Natural killer cell (primary cell): Measurements from ENCODE around the gene SDC3. TPM values are rescaled to one million over a fixed set of nuclear protein-coding genes. Genes with fewer than 3 reads are reported as not detected.

Experiments used
- ATAC-seq, 3 donors: fragments of 150-1000 bp in 2 of 3; fragments of 200-7000 bp in 1 of 3; cut with Tn5 transposase; 1 replicate in 1 of 3; 2 replicates in 2 of 3; pipeline ENCODE4 v1.10.0; 2021; ENCODE audit warnings: mild to moderate bottlenecking in 2 of 3, moderate library complexity in 2 of 3
- DNase-seq, 2 donors: peaks; one replicate each; pipeline versions ENCODE4 v3.0.0 to v3.0.0-alpha.2; 2013 to 2021; ENCODE audit warnings: mixed read lengths in 1 of 2
- H3K27ac ChIP-seq: one replicate; pipeline ENCODE4 v1.5.1; 2013; ENCODE audit warnings: mild to moderate bottlenecking, low read length
- H3K27me3 ChIP-seq: one replicate; pipeline ENCODE4 v1.6.1; 2013; ENCODE audit warnings: low read length; ENCODE audit not compliant: control insufficient read depth, insufficient read depth
- H3K36me3 ChIP-seq: one replicate; pipeline ENCODE4 v1.6.1; 2013; ENCODE audit warnings: low read length; ENCODE audit not compliant: control insufficient read depth, insufficient read depth
- H3K4me1 ChIP-seq: one replicate; pipeline ENCODE4 v1.6.1; 2013; ENCODE audit warnings: low read length; ENCODE audit not compliant: control insufficient read depth, insufficient read depth
- H3K4me3 ChIP-seq: one replicate; pipeline ENCODE4 v1.5.1; 2013; ENCODE audit warnings: low read length
- H3K9me3 ChIP-seq: one replicate; pipeline ENCODE4 v1.6.1; 2013; ENCODE audit warnings: low read length; ENCODE audit not compliant: control insufficient read depth, insufficient read depth
- H3K27ac Mint-ChIP-seq, 2 donors: one replicate each; pipeline ENCODE4 v1.8.0; 2022; ENCODE audit warnings: mild to moderate bottlenecking in 2 of 2, mixed read lengths in 2 of 2, moderate library complexity in 1 of 2
- H3K27me3 Mint-ChIP-seq, 2 donors: one replicate each; pipeline ENCODE4 v1.8.0; 2022; ENCODE audit warnings: low read depth in 2 of 2, mixed read lengths in 2 of 2
- H3K36me3 Mint-ChIP-seq: one replicate; pipeline ENCODE4 v1.8.0; 2022; ENCODE audit warnings: mixed read lengths
- H3K4me1 Mint-ChIP-seq, 2 donors: one replicate each; pipeline ENCODE4 v1.8.0; 2022; ENCODE audit warnings: mixed read lengths in 2 of 2
- H3K4me3 Mint-ChIP-seq: one replicate; pipeline ENCODE4 v1.8.0; 2022; ENCODE audit warnings: mild to moderate bottlenecking, moderate library complexity, mixed read lengths
- H3K9me3 Mint-ChIP-seq, 2 donors: one replicate each; pipeline ENCODE4 v1.8.0; 2022; ENCODE audit warnings: mixed read lengths in 2 of 2
- CTCF ChIP-seq: fragments of 200-600 bp; IDR thresholded peaks from one replicate; pipeline ENCODE4 v1.8.0; 2022; ENCODE audit warnings: antibody characterized with exemption
- WGBS: methylation state at CpG from one replicate; pipeline ENCODE4 v1.1.7; 2013; ENCODE audit warnings: missing lambda C conversion rate; ENCODE audit not compliant: insufficient coverage; 5-methylcytosine and 5-hydroxymethylcytosine counted together
- intact Hi-C: fragments of 100-400 bp; cut with micrococcal nuclease; formaldehyde crosslinking; loops from one replicate; pipeline ENCODE4 v1.14.2; 2022
- total RNA-seq, 4 donors: library from RNA; stranded (reverse); fragments of 120-200 nt in 1 of 4; gene quantifications; one replicate each; pipeline versions ENCODE4 v1.2.3 to v1.2.4, GENCODE V29; 2013 to 2022

The SDC3 gene
- total RNA-seq, 3 donors from 2014 or later (not counting 1 experiment from before 2014, with no cell fraction given) = 0.33 to 0.63 TPM; not detected in 1

DNA sequence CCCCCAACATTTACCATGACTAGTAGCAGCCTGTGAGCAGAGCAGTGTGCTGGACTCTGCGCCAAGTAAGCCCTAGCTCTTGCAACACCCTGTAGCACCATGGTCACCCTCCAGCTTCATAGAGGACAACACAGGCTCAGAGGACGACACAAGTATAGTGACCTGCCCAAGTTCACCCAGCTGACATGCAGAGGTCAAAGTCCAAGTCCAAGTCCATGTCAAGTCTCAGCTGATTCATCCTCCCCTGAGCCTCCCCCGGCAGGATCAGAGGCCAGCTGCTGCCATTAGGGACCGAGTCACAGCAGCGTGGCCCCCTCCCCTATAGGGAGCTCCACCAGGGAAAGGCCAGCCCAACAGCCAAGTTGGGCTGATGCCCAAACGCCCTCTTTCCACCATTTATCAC, 15.9 kb downstream of the SDC3 start:
- Mint-ChIP-seq H3K9me3 (peaks cover 0 to 6% of the 10 kb centered on the region in 2 donors), H3K4me1 (peaks cover 0 to 10% of the 10 kb centered on the region in 2 donors), H3K27me3 (peaks cover 21 to 22% of the 10 kb centered on the region in 2 donors), H3K36me3 (no peaks in the 10 kb centered on the region), H3K27ac (no peak overlapping the region), H3K4me3 (no peak overlapping the region)
- Histone ChIP-seq H3K27me3 (peaks cover 7% of the 10 kb centered on the region), H3K4me3 (no peak overlapping the region), H3K36me3 (no peaks in the 10 kb centered on the region), H3K27ac (no peak overlapping the region), H3K4me1 (peaks cover 3% of the 10 kb centered on the region), H3K9me3 (no peaks in the 10 kb centered on the region)
- TF ChIP-seq CTCF = no peak
- intact Hi-C loops = no loop called here
- ATAC-seq (no peak), DNase-seq (no peak)
- WGBS = 94% methylated on average over 5 of the region's 6 CpGs

DNA sequence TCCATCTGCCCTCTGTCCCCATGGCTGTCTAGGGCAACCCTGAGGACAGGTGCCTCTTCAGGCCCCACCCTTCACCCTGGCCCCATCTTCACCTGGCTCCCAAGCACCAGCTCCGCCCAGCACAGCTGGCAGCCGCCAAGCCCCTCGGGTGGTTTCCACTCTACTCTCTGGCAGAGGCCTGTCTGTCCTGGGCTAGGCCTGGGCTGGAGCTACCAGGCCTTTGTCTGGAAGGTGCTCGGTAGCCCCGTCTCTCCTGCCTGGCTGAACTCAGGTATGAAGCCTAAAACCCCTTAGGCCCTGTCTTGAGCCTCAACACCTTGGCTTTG, 17.4 kb downstream of the SDC3 start:
- H3K9me3 Mint-ChIP-seq = peaks cover 0 to 6% of the 10 kb centered on the region in 2 donors
- no peak overlapping the region for H3K27ac Mint-ChIP-seq
- H3K36me3 ChIP-seq = no peaks in the 10 kb centered on the region
- no peaks in the 10 kb centered on the region for H3K36me3 Mint-ChIP-seq
- H3K27ac ChIP-seq = no peak overlapping the region
- DNase-seq = no peak
- no peak for TF ChIP-seq CTCF
- H3K4me1 Mint-ChIP-seq = peaks cover 0 to 10% of the 10 kb centered on the region in 2 donors
- H3K9me3 ChIP-seq = no peaks in the 10 kb centered on the region
- H3K4me3 ChIP-seq = no peak overlapping the region
- 89% methylated on average over 5 of the region's 5 CpGs for WGBS
- H3K27me3 Mint-ChIP-seq = peaks cover 23 to 26% of the 10 kb centered on the region in 2 donors
- intact Hi-C loops = no loop called here
- peaks cover 4% of the 10 kb centered on the region for H3K27me3 ChIP-seq
- H3K4me3 Mint-ChIP-seq = no peak overlapping the region
- H3K4me1 ChIP-seq = peaks cover 3% of the 10 kb centered on the region
- no peak for ATAC-seq

DNA sequence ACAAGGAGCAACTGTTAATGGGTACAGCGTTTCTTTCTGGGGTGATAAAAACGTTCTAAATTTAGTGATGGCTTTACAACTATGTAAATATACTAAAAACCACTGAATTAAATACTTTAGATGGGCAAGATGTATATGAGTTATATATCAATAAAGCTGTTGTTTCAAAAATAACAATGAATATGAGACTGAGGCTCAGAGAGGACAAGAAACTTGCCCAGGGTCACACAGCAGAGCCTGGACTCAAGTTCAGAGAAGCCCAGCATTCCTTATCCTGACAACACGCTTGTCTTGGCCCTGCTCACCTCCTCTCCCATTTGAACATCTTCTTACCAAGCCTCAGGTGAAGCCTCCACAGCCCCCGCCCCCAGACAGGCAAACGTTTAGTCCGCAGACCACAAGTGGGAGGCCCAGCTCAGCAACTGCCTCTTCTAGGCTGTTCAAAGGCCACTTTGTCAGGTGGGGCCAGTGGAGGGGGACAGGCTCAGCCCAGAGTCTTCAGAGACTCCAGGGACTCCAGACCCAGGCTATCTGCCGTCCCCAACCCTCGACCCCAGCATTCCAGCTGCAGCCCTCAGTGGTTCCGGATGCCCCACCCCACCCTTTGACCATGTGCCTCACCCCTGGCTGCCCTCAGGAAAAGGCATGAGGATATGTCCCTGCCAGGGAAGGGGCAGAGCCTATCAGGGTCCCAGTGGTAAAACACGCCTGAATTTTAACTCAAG, 17.9 kb downstream of the SDC3 start:
- WGBS = 75% methylated on average over 8 of the region's 10 CpGs
- intact Hi-C loops = no loop called here
- Histone ChIP-seq H3K4me3 (no peak overlapping the region), H3K4me1 (peaks cover 3% of the 10 kb centered on the region), H3K27ac (no peak overlapping the region), H3K27me3 (peaks cover 4% of the 10 kb centered on the region), H3K9me3 (no peaks in the 10 kb centered on the region), H3K36me3 (no peaks in the 10 kb centered on the region)
- no peak for DNase-seq
- Mint-ChIP-seq H3K9me3 (peaks cover 0 to 6% of the 10 kb centered on the region in 2 donors), H3K27ac (no peak overlapping the region), H3K36me3 (no peaks in the 10 kb centered on the region), H3K27me3 (peaks cover 24 to 25% of the 10 kb centered on the region in 2 donors), H3K4me3 (no peak overlapping the region), H3K4me1 (peaks cover 0 to 10% of the 10 kb centered on the region in 2 donors)
- no peak for TF ChIP-seq CTCF
- no peak for ATAC-seq

GRCh38 chr1:30889511-30889910, 19.0 kb downstream of the SDC3 start:
- ATAC-seq (no peak), DNase-seq (no peak)
- Mint-ChIP-seq H3K4me1 (peaks cover 0 to 8% of the 10 kb centered on the region in 2 donors), H3K9me3 (peaks cover 0 to 6% of the 10 kb centered on the region in 2 donors), H3K36me3 (no peaks in the 10 kb centered on the region), H3K4me3 (no peak overlapping the region), H3K27me3 (peaks cover 32% of the 10 kb centered on the region in 2 donors), H3K27ac (no peak overlapping the region)
- intact Hi-C loops = no loop called here
- TF ChIP-seq CTCF = no peak
- WGBS = 86% methylated on average over 4 of the region's 5 CpGs
- Histone ChIP-seq H3K9me3 (no peaks in the 10 kb centered on the region), H3K36me3 (no peaks in the 10 kb centered on the region), H3K27me3 (peaks cover 2% of the 10 kb centered on the region), H3K27ac (no peak overlapping the region), H3K4me3 (no peak overlapping the region), H3K4me1 (peaks cover 3% of the 10 kb centered on the region)
